ENCODE data around the gene ARVCF.

DNA sequence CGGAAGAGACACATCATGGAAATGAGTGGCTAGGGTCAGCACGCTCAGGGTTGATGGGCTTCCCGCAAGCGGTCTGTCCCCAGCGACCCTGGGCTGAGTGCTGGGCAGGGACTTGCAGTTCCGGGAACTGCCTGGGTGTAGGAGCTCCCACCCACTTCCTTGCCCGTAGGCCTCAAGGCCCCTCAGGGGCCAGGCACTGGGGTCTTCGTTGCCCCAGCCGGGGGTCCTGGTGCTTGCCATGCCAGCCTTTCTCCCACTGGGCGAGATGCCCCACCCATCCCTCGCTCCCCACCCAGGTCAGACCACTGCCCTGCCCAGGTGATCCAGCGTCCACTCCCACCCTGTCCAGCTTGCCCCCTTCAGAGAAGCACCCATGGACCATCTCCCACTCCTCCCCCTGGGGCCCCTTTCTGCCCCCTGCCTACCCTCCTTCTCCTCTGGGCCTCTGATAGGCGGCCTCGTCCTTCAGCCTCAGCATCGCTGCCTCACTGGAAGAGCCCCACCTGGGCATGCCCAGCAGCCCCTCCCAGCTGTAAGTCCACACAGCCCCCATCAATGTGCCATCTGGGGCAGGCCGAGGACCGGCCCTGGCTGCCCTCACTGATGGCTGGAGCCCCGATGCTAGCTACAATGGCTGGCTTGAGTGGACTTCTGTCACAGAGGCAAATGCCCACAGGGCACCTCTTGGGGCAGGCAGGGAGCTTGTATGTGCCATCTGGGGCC lies 45.6 kb upstream of the ARVCF start:
- TF ChIP-seq, protein P1, sequence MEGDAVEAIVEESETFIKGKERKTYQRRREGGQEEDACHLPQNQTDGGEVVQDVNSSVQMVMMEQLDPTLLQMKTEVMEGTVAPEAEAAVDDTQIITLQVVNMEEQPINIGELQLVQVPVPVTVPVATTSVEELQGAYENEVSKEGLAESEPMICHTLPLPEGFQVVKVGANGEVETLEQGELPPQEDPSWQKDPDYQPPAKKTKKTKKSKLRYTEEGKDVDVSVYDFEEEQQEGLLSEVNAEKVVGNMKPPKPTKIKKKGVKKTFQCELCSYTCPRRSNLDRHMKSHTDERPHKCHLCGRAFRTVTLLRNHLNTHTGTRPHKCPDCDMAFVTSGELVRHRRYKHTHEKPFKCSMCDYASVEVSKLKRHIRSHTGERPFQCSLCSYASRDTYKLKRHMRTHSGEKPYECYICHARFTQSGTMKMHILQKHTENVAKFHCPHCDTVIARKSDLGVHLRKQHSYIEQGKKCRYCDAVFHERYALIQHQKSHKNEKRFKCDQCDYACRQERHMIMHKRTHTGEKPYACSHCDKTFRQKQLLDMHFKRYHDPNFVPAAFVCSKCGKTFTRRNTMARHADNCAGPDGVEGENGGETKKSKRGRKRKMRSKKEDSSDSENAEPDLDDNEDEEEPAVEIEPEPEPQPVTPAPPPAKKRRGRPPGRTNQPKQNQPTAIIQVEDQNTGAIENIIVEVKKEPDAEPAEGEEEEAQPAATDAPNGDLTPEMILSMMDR (IDR thresholded peaks at IDR 0.05) = no peak
- TF ChIP-seq POLR2AphosphoS5 (IDR thresholded peaks at IDR 0.05; ENCODE audit: low read depth, low read length) (no peak), TCF7L2 (IDR thresholded peaks at IDR 0.05; ENCODE audit: low read depth, low read length) (no peak)
- TF ChIP-seq, protein P2, sequence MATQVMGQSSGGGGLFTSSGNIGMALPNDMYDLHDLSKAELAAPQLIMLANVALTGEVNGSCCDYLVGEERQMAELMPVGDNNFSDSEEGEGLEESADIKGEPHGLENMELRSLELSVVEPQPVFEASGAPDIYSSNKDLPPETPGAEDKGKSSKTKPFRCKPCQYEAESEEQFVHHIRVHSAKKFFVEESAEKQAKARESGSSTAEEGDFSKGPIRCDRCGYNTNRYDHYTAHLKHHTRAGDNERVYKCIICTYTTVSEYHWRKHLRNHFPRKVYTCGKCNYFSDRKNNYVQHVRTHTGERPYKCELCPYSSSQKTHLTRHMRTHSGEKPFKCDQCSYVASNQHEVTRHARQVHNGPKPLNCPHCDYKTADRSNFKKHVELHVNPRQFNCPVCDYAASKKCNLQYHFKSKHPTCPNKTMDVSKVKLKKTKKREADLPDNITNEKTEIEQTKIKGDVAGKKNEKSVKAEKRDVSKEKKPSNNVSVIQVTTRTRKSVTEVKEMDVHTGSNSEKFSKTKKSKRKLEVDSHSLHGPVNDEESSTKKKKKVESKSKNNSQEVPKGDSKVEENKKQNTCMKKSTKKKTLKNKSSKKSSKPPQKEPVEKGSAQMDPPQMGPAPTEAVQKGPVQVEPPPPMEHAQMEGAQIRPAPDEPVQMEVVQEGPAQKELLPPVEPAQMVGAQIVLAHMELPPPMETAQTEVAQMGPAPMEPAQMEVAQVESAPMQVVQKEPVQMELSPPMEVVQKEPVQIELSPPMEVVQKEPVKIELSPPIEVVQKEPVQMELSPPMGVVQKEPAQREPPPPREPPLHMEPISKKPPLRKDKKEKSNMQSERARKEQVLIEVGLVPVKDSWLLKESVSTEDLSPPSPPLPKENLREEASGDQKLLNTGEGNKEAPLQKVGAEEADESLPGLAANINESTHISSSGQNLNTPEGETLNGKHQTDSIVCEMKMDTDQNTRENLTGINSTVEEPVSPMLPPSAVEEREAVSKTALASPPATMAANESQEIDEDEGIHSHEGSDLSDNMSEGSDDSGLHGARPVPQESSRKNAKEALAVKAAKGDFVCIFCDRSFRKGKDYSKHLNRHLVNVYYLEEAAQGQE (IDR thresholded peaks at IDR 0.05; ENCODE audit: insufficient read depth in 1 of 2, low read depth in 2 of 2, low read length in 1 of 2) = no peak

Measured in Panc1 (cell line).